GM21381 (cell line): ENCODE data around the gene IL31.
"Not testable (repeated sequence)": the region's sequence is repeated elsewhere in the genome, so short reads cannot be mapped to it uniquely, and the experiment has no call there.

ENCODE experiments used
- ATAC-seq: cut with Tn5 transposase; IDR thresholded peaks from one replicate; pipeline ENCODE4 v1.9.1; 2021; ENCODE audit warnings: mild to moderate bottlenecking, moderate library complexity; ENCODE audit not compliant: unreplicated experiment

IL31 gene

GRCh38 chr12:122194804-122195203 is 20.8 kb upstream of the IL31 start:
- no peak for ATAC-seq

GRCh38 chr12:122192441-122192840 is 18.4 kb upstream of the IL31 start:
- no peak for ATAC-seq

GRCh38 chr12:122190842-122191668 is 17.0 kb upstream of the IL31 start:
- ATAC-seq = no peak

- no peak for ATAC-seq
Observed at GRCh38 chr12:122189626-122190475, 15.8 kb upstream of the IL31 start.

GRCh38 chr12:122187466-122187865 is 13.4 kb upstream of the IL31 start:
- ATAC-seq = no peak

- no peak for ATAC-seq
Observed at GRCh38 chr12:122185494-122186082, 11.6 kb upstream of the IL31 start.

- no peak for ATAC-seq
Observed at GRCh38 chr12:122185079-122185478, 11.1 kb upstream of the IL31 start.

GRCh38 chr12:122184517-122184916 is 10.5 kb upstream of the IL31 start:
- no peak for ATAC-seq

GRCh38 chr12:122183588-122183940 is 9.5 kb upstream of the IL31 start:
- no peak for ATAC-seq

GRCh38 chr12:122182887-122183587 is 9.0 kb upstream of the IL31 start, which contains the start of gene LRRC43:
LRRC43 (plus strand) TSS chr12:122183123; CDS start chr12:122183145, 22 bp downstream.
- ATAC-seq = no peak

GRCh38 chr12:122176473-122176872 is 2.5 kb upstream of the IL31 start:
- not testable (repeated sequence) for ATAC-seq

GRCh38 chr12:122172262-122172939 is 1.6 kb downstream of the IL31 start:
- no peak for ATAC-seq

GRCh38 chr12:122171399-122171798 is 2.6 kb downstream of the IL31 start:
- ATAC-seq = no peak

GRCh38 chr12:122168492-122168891 is 5.5 kb downstream of the IL31 start:
- ATAC-seq = no peak

- no peak for ATAC-seq
Observed at GRCh38 chr12:122167356-122167925, 6.6 kb downstream of the IL31 start.

- peak; percentile 62 for ATAC-seq
Observed at GRCh38 chr12:122166422-122167349, 7.3 kb downstream of the IL31 start.

- ATAC-seq = no peak
Observed at GRCh38 chr12:122162976-122163375, 11.0 kb downstream of the IL31 start.

GRCh38 chr12:122161682-122162081 is 12.3 kb downstream of the IL31 start:
- ATAC-seq = no peak

GRCh38 chr12:122160761-122161160 is 13.3 kb downstream of the IL31 start:
- no peak for ATAC-seq
